ENCODE results near the gene TXLNA. TPM values are rescaled to one million over a fixed set of nuclear protein-coding genes. Genes with fewer than 3 reads are reported as not detected.
A peak's percentile ranks its signal among the peaks of the same experiment; 100 is the strongest.

TXLNA gene
- total RNA-seq, 1 donor from 2014 or later = 47.5 TPM

- Histone ChIP-seq H3K36me3 (peaks cover 75% of the 10 kb centered on the region), H3K27ac (no peak overlapping the region), H3K27me3 (no peaks in the 10 kb centered on the region), H3K4me1 (no peaks in the 10 kb centered on the region), H3K9me3 (no peaks in the 10 kb centered on the region), H3K4me3 (no peak overlapping the region)
- intact Hi-C loops (cut with DNase I) = no loop called here
- TF ChIP-seq CTCF (IDR thresholded peaks at IDR 0.05) = no peak
- ATAC-seq (peak; percentile 28), DNase-seq (no peak)
Measured at GRCh38 chr1:32170991-32171390, 8.5 kb upstream of the TXLNA start.

GRCh38 chr1:32172621-32173245 lies 6.7 kb upstream of the TXLNA start:
- Histone ChIP-seq H3K27me3 (no peaks in the 10 kb centered on the region), H3K36me3 (peaks cover 58% of the 10 kb centered on the region), H3K27ac (no peak overlapping the region), H3K4me1 (no peaks in the 10 kb centered on the region), H3K9me3 (no peaks in the 10 kb centered on the region), H3K4me3 (no peak overlapping the region)
- no peak for TF ChIP-seq CTCF (IDR thresholded peaks at IDR 0.05)
- intact Hi-C loops (cut with DNase I) = no loop called here
- ATAC-seq (no peak), DNase-seq (no peak)

GRCh38 chr1:32178380-32179192 lies 889 bp upstream of the TXLNA start:
- intact Hi-C loops (cut with DNase I) = no loop called here
- peak overlapping the region; percentile 80 for H3K4me3 ChIP-seq
- TF ChIP-seq CTCF (IDR thresholded peaks at IDR 0.05) = no peak
- no peaks in the 10 kb centered on the region for H3K9me3 ChIP-seq
- no peaks in the 10 kb centered on the region for H3K27me3 ChIP-seq
- DNase-seq = no peak
- peaks cover 24% of the 10 kb centered on the region for H3K36me3 ChIP-seq
- H3K27ac ChIP-seq = peak overlapping the region; percentile 94
- no peak for ATAC-seq
- H3K4me1 ChIP-seq = peaks cover 32% of the 10 kb centered on the region

GRCh38 chr1:32179193-32179442 lies 357 bp upstream of the TXLNA start:
- Histone ChIP-seq H3K36me3 (peaks cover 29% of the 10 kb centered on the region), H3K27me3 (no peaks in the 10 kb centered on the region), H3K4me3 (peak overlapping the region; percentile 80), H3K4me1 (peaks cover 37% of the 10 kb centered on the region), H3K27ac (peak overlapping the region; percentile 94), H3K9me3 (no peaks in the 10 kb centered on the region)
- DNase-seq (no peak), ATAC-seq (no peak)
- intact Hi-C loops (cut with DNase I) = no loop called here
- no peak for TF ChIP-seq CTCF (IDR thresholded peaks at IDR 0.05)

- no peak for TF ChIP-seq CTCF (IDR thresholded peaks at IDR 0.05)
- Histone ChIP-seq H3K36me3 (peaks cover 40% of the 10 kb centered on the region), H3K4me1 (peaks cover 45% of the 10 kb centered on the region), H3K9me3 (no peaks in the 10 kb centered on the region), H3K27ac (peak overlapping the region; percentile 94), H3K4me3 (peak overlapping the region; percentile 80), H3K27me3 (no peaks in the 10 kb centered on the region)
- DNase-seq = peak; percentile 84
- intact Hi-C loops (cut with DNase I) = no loop called here
- peak; percentile 45 for ATAC-seq
Measured at GRCh38 chr1:32180186-32181060, 948 bp downstream of the TXLNA start.

All from upper lobe of right lung (tissue), 1 donor.